ENCODE results near the gene DCPS. TPM values are rescaled to one million over a fixed set of nuclear protein-coding genes. Genes with fewer than 3 reads are reported as not detected.

Gene DCPS
- total RNA-seq, 1 experiment from 2014 or later, result 26.2 TPM

DNA sequence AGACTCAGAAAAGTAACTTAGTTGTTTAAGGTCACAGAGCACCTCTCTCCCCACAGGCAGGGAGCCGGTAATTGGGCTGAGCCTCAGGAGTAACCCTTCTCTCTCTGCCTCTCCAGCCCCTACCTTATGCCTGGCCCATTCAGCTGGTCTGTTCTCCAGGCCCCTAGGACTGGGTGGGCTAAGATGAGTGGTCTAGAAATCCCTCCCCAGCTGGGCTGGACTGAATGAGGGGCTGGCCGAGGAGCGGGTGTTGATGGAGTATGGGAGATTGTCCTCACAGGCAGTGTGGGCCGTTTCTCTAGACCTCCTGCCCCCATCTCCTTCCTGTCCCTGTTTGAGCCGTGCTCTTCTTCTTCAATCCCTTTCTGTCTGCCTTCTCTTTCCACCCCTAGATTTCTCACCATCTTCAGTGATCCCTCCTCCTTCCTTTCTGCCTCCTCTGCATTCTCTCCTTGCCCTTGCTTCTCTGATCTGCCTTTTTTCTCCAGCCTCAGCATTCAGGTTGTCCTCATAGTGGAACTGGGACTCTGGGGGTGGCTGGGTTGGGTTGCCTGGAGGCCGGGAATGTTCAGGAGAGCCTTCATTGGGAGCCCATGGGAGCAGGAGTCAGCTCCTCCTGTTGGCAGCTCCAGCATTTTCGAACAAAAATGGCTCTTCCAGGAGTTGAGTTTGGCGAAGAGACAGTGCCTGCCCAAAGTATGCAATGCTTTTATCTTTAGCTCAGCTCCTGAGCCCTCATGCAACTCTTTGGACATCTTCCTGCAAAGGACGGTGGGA, 59.2 kb downstream of the DCPS start:
- Mint-ChIP-seq H3K4me3 (no peak overlapping the region), H3K27ac (no peak overlapping the region), H3K27me3 (ENCODE audit: low read depth) (no peaks in the 10 kb centered on the region), H3K4me1 (peaks cover 44% of the 10 kb centered on the region), H3K36me3 (no peaks in the 10 kb centered on the region), H3K9me3 (no peaks in the 10 kb centered on the region)
- ChIA-PET POLR2A (no interaction called here), CTCF (interaction anchor here (1.2 to 1.6 kb wide), 2 partner anchors 20 to 52 kb away, joined by 3 to 10 read pairs; no protein-coding TSS in a partner anchor)
- DNase-seq (ENCODE audit: low spot score) (no peak), ATAC-seq (no peak)
- TF ChIP-seq MAX (CRISPR knock-in tag; IDR thresholded peaks at IDR 0.05), result no peak
- TF ChIP-seq ERG (CRISPR knock-in tag; IDR thresholded peaks at IDR 0.05), result no peak
- TF ChIP-seq, protein P1, sequence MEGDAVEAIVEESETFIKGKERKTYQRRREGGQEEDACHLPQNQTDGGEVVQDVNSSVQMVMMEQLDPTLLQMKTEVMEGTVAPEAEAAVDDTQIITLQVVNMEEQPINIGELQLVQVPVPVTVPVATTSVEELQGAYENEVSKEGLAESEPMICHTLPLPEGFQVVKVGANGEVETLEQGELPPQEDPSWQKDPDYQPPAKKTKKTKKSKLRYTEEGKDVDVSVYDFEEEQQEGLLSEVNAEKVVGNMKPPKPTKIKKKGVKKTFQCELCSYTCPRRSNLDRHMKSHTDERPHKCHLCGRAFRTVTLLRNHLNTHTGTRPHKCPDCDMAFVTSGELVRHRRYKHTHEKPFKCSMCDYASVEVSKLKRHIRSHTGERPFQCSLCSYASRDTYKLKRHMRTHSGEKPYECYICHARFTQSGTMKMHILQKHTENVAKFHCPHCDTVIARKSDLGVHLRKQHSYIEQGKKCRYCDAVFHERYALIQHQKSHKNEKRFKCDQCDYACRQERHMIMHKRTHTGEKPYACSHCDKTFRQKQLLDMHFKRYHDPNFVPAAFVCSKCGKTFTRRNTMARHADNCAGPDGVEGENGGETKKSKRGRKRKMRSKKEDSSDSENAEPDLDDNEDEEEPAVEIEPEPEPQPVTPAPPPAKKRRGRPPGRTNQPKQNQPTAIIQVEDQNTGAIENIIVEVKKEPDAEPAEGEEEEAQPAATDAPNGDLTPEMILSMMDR (IDR thresholded peaks at IDR 0.05), result no peak
- no peak for TF ChIP-seq SOX15 (CRISPR knock-in tag; IDR thresholded peaks at IDR 0.05)
- no peak for TF ChIP-seq NFE2L1 (CRISPR knock-in tag; IDR thresholded peaks at IDR 0.05)
- TF ChIP-seq SMAD4 (CRISPR knock-in tag; IDR thresholded peaks at IDR 0.05), result no peak
- TF ChIP-seq ETV6 (CRISPR knock-in tag; IDR thresholded peaks at IDR 0.05), result no peak
- no peak for TF ChIP-seq PRRX2 (CRISPR knock-in tag; IDR thresholded peaks at IDR 0.05)
- TF ChIP-seq ZMAT4 (CRISPR knock-in tag; IDR thresholded peaks at IDR 0.05), result no peak

DNA sequence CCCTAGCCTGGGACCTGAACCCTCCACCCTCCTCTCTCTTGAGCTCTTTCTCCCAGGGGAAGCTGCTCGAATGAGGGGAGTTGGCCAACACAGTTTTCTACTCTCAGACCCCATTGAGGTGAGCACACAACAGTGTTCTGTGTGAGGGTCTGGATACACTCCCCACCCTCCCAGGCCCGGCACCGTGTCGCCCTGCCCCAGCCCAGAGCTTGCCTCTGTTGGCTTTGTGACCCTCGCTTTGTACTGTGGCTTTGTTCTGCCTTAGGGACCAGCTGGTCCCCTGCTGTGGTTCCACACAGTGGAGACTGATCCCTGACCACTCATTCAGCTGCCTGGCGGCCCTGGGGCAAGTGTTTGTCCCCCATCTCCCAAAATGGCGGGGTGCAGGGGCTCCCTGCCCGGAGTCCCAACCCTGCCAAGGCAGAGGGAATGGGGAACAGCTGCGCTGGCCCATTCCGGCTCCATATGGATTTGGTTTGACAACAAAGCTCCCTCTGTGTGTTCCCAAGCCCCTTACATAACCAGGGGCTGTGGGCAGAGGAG, 59.9 kb downstream of the DCPS start:
- DNase-seq (ENCODE audit: low spot score) (no peak), ATAC-seq (no peak)
- no peaks in the 10 kb centered on the region for H3K9me3 Mint-ChIP-seq
- H3K27me3 Mint-ChIP-seq (ENCODE audit: low read depth), result no peaks in the 10 kb centered on the region
- H3K4me1 Mint-ChIP-seq, result peaks cover 46% of the 10 kb centered on the region
- ChIA-PET CTCF (interaction anchor here (1.2 to 1.6 kb wide), 2 partner anchors 19 to 53 kb away, joined by 3 to 10 read pairs; no protein-coding TSS in a partner anchor), POLR2A (no interaction called here)
- no peak overlapping the region for H3K4me3 Mint-ChIP-seq
- H3K27ac Mint-ChIP-seq, result no peak overlapping the region
- no peaks in the 10 kb centered on the region for H3K36me3 Mint-ChIP-seq
- TF ChIP-seq MXD4 (CRISPR knock-in tag; IDR thresholded peaks at IDR 0.05; ENCODE audit: borderline replicate concordance) (no peak), ZNF512 (CRISPR knock-in tag; IDR thresholded peaks at IDR 0.05; ENCODE audit: borderline replicate concordance) (no peak), CREM (CRISPR knock-in tag; IDR thresholded peaks at IDR 0.05) (no peak), TEAD4 (CRISPR knock-in tag; IDR thresholded peaks at IDR 0.05) (no peak), TCF7 (CRISPR knock-in tag; IDR thresholded peaks at IDR 0.05; ENCODE audit: low read depth) (no peak), NFE2L1 (CRISPR knock-in tag; IDR thresholded peaks at IDR 0.05) (no peak), NFATC4 (CRISPR knock-in tag; IDR thresholded peaks at IDR 0.05) (no peak), GRHL2 (CRISPR knock-in tag; IDR thresholded peaks at IDR 0.05; ENCODE audit: insufficient replicate concordance, severe bottlenecking) (no peak), FOXP1 (CRISPR knock-in tag; IDR thresholded peaks at IDR 0.05; ENCODE audit: borderline replicate concordance) (no peak), ESRRA (CRISPR knock-in tag; IDR thresholded peaks at IDR 0.05; ENCODE audit: borderline replicate concordance) (no peak), PRRX2 (CRISPR knock-in tag; IDR thresholded peaks at IDR 0.05) (no peak), ZBTB21 (CRISPR knock-in tag; IDR thresholded peaks at IDR 0.05; ENCODE audit: borderline replicate concordance) (no peak)
- TF ChIP-seq, protein P2, sequence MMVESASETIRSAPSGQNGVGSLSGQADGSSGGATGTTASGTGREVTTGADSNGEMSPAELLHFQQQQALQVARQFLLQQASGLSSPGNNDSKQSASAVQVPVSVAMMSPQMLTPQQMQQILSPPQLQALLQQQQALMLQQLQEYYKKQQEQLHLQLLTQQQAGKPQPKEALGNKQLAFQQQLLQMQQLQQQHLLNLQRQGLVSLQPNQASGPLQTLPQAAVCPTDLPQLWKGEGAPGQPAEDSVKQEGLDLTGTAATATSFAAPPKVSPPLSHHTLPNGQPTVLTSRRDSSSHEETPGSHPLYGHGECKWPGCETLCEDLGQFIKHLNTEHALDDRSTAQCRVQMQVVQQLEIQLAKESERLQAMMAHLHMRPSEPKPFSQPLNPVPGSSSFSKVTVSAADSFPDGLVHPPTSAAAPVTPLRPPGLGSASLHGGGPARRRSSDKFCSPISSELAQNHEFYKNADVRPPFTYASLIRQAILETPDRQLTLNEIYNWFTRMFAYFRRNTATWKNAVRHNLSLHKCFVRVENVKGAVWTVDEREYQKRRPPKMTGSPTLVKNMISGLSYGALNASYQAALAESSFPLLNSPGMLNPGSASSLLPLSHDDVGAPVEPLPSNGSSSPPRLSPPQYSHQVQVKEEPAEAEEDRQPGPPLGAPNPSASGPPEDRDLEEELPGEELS (CRISPR knock-in tag; IDR thresholded peaks at IDR 0.05), result no peak
- TF ChIP-seq, protein P3, sequence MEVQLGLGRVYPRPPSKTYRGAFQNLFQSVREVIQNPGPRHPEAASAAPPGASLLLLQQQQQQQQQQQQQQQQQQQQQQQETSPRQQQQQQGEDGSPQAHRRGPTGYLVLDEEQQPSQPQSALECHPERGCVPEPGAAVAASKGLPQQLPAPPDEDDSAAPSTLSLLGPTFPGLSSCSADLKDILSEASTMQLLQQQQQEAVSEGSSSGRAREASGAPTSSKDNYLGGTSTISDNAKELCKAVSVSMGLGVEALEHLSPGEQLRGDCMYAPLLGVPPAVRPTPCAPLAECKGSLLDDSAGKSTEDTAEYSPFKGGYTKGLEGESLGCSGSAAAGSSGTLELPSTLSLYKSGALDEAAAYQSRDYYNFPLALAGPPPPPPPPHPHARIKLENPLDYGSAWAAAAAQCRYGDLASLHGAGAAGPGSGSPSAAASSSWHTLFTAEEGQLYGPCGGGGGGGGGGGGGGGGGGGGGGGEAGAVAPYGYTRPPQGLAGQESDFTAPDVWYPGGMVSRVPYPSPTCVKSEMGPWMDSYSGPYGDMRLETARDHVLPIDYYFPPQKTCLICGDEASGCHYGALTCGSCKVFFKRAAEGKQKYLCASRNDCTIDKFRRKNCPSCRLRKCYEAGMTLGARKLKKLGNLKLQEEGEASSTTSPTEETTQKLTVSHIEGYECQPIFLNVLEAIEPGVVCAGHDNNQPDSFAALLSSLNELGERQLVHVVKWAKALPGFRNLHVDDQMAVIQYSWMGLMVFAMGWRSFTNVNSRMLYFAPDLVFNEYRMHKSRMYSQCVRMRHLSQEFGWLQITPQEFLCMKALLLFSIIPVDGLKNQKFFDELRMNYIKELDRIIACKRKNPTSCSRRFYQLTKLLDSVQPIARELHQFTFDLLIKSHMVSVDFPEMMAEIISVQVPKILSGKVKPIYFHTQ (CRISPR knock-in tag; IDR thresholded peaks at IDR 0.05), result no peak
- TF ChIP-seq, protein P4, sequence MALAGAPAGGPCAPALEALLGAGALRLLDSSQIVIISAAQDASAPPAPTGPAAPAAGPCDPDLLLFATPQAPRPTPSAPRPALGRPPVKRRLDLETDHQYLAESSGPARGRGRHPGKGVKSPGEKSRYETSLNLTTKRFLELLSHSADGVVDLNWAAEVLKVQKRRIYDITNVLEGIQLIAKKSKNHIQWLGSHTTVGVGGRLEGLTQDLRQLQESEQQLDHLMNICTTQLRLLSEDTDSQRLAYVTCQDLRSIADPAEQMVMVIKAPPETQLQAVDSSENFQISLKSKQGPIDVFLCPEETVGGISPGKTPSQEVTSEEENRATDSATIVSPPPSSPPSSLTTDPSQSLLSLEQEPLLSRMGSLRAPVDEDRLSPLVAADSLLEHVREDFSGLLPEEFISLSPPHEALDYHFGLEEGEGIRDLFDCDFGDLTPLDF (CRISPR knock-in tag; IDR thresholded peaks at IDR 0.05), result no peak
